Activated T-cell treated with anti-CD3 and anti-CD28 coated beads for 48 hours (primary cell): ENCODE measurements around the gene MBP.

Experiments
- DNase-seq: peaks from one replicate; pipeline ENCODE4 v3.0.0-alpha.2; 2020; ENCODE audit warnings: low read depth

Gene MBP

GRCh38 chr18:77047803-77048419 is 84.7 kb downstream of the MBP start:
- no peak for DNase-seq

GRCh38 chr18:77046994-77047393 is 85.6 kb downstream of the MBP start:
- DNase-seq = no peak

- DNase-seq = no peak
Observed at GRCh38 chr18:77046409-77046808, 86.2 kb downstream of the MBP start.

GRCh38 chr18:77045677-77046076 is 86.9 kb downstream of the MBP start:
- no peak for DNase-seq

- DNase-seq = no peak
Observed at GRCh38 chr18:77044866-77045664, 87.5 kb downstream of the MBP start.

GRCh38 chr18:77043541-77044280 is 88.9 kb downstream of the MBP start:
- no peak for DNase-seq

GRCh38 chr18:77042583-77042982 is 90.0 kb downstream of the MBP start:
- DNase-seq = no peak

- no peak for DNase-seq
Observed at GRCh38 chr18:77039196-77040130, 93.1 kb downstream of the MBP start.

GRCh38 chr18:77038182-77038858 is 94.3 kb downstream of the MBP start:
- no peak for DNase-seq

- DNase-seq = no peak
Observed at GRCh38 chr18:77037567-77037966, 95.0 kb downstream of the MBP start.

- no peak for DNase-seq
Observed at GRCh38 chr18:77035380-77036187, 97.0 kb downstream of the MBP start.

- DNase-seq = no peak
Observed at GRCh38 chr18:77033575-77033974, 99.0 kb downstream of the MBP start.

- DNase-seq = no peak
Observed at GRCh38 chr18:77032181-77032701, 100.3 kb downstream of the MBP start.

- no peak for DNase-seq
Observed at GRCh38 chr18:77031662-77032061, 100.9 kb downstream of the MBP start.

- no peak for DNase-seq
Observed at GRCh38 chr18:77030201-77030600, 102.4 kb downstream of the MBP start.

GRCh38 chr18:77025831-77026363 is 106.7 kb downstream of the MBP start:
- no peak for DNase-seq

- DNase-seq = no peak
Observed at GRCh38 chr18:77025123-77025522, 107.5 kb downstream of the MBP start.

- DNase-seq = no peak
Observed at GRCh38 chr18:77024476-77024875, 108.1 kb downstream of the MBP start.

- DNase-seq = no peak
Observed at GRCh38 chr18:77023102-77023782, 109.3 kb downstream of the MBP start.
